Smooth muscle cell (in vitro differentiated cells): ENCODE measurements around the gene PRSS22. TPM values are rescaled to one million over a fixed set of nuclear protein-coding genes. Genes with fewer than 3 reads are reported as not detected.

ENCODE experiments used
- DNase-seq: peaks from one replicate; lab custom pipeline; 2025; ENCODE audit not compliant: unreplicated experiment; lab: John Stamatoyannopoulos, UW
- H2AFZ ChIP-seq: fragments of 200-600 bp; sonication (generic); 2 replicates; pipeline ENCODE4 v1.6.0; 2016; ENCODE audit warnings: antibody characterized with exemption, low read depth, mild to moderate bottlenecking
- H3F3A ChIP-seq: fragments of 200-600 bp; sonication (generic); 2 replicates; pipeline ENCODE4 v1.6.0; 2017; ENCODE audit warnings: antibody characterized with exemption, low read depth
- H3K27ac ChIP-seq: fragments of 200-600 bp; sonication (generic); 2 replicates; pipeline ENCODE4 v1.5.1; 2016; ENCODE audit warnings: low read depth, mild to moderate bottlenecking
- H3K27me3 ChIP-seq: fragments of 200-600 bp; sonication (generic); 2 replicates; pipeline ENCODE4 v1.6.1; 2016; ENCODE audit warnings: low read depth, mild to moderate bottlenecking
- H3K36me3 ChIP-seq: fragments of 200-600 bp; sonication (generic); 2 replicates; pipeline ENCODE4 v1.5.1; 2016; ENCODE audit warnings: low read depth
- H3K4me1 ChIP-seq: fragments of 200-600 bp; sonication (generic); 2 replicates; pipeline ENCODE4 v1.5.1; 2016; ENCODE audit warnings: low read depth
- H3K4me2 ChIP-seq: fragments of 200-600 bp; sonication (generic); 2 replicates; pipeline ENCODE4 v1.6.0; 2016; ENCODE audit warnings: mild to moderate bottlenecking
- H3K4me3 ChIP-seq: fragments of 200-600 bp; sonication (generic); 2 replicates; pipeline ENCODE4 v1.5.1; 2016; ENCODE audit warnings: mild to moderate bottlenecking
- H3K79me2 ChIP-seq: fragments of 200-600 bp; sonication (generic); 2 replicates; pipeline ENCODE4 v1.6.0; 2016; ENCODE audit warnings: low read depth, mild to moderate bottlenecking
- H3K9ac ChIP-seq: fragments of 200-600 bp; sonication (generic); 2 replicates; pipeline ENCODE4 v1.6.0; 2016; ENCODE audit warnings: low read depth
- H3K9me3 ChIP-seq: fragments of 200-600 bp; sonication (generic); replicated peaks from 2 replicates; pipeline ENCODE4 v1.5.1; 2016; ENCODE audit warnings: low read depth
- H4K20me1 ChIP-seq: fragments of 200-600 bp; sonication (generic); 2 replicates; pipeline ENCODE4 v1.6.0; 2016; ENCODE audit warnings: low read depth
- WGBS: methylation state at CpG from one replicate; pipeline ENCODE4 v1.1.7; 2016; ENCODE audit warnings: low lambda C conversion rate; 5-methylcytosine and 5-hydroxymethylcytosine counted together
- polyA plus RNA-seq: library from polyadenylated mRNA; unstranded; fragments of >200 nt; fragmentation: Nextera tagmentation; extraction: Ambion mirVana; gene quantifications from 2 replicates; pipeline ENCODE4 v1.2.1, GENCODE V29; 2016
- total RNA-seq: library from RNA; depleted of rRNA; stranded (reverse); fragments of >200 nt; gene quantifications from 2 replicates; pipeline ENCODE4 v1.2.3, GENCODE V29; 2014
- TF ChIP-seq, protein P1 (sequence below): fragments of 200-600 bp; sonication (generic); IDR thresholded peaks from 2 replicates; pipeline ENCODE4 v1.5.1; 2017; ENCODE audit warnings: borderline replicate concordance, mild to moderate bottlenecking, antibody characterized with exemption; ENCODE audit not compliant: insufficient read depth, poor library complexity, severe bottlenecking

PRSS22 gene
- total and polyA plus RNA-seq, 2 experiments from 2014 or later: 0.79 to 2.2 TPM

- H3K9me3 ChIP-seq: no peaks in the 10 kb centered on the region
- TF ChIP-seq, protein P1, sequence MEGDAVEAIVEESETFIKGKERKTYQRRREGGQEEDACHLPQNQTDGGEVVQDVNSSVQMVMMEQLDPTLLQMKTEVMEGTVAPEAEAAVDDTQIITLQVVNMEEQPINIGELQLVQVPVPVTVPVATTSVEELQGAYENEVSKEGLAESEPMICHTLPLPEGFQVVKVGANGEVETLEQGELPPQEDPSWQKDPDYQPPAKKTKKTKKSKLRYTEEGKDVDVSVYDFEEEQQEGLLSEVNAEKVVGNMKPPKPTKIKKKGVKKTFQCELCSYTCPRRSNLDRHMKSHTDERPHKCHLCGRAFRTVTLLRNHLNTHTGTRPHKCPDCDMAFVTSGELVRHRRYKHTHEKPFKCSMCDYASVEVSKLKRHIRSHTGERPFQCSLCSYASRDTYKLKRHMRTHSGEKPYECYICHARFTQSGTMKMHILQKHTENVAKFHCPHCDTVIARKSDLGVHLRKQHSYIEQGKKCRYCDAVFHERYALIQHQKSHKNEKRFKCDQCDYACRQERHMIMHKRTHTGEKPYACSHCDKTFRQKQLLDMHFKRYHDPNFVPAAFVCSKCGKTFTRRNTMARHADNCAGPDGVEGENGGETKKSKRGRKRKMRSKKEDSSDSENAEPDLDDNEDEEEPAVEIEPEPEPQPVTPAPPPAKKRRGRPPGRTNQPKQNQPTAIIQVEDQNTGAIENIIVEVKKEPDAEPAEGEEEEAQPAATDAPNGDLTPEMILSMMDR: no peak
- H3K27me3 ChIP-seq: no peaks in the 10 kb centered on the region
- H2AFZ ChIP-seq: no peak overlapping the region
- H3K79me2 ChIP-seq: no peaks in the 10 kb centered on the region
- peaks cover 7% of the 10 kb centered on the region for H3F3A ChIP-seq
- no peaks in the 10 kb centered on the region for H3K4me1 ChIP-seq
- no peak for DNase-seq
- no peaks in the 10 kb centered on the region for H3K36me3 ChIP-seq
- no peaks in the 10 kb centered on the region for H4K20me1 ChIP-seq
- no peak overlapping the region for H3K4me2 ChIP-seq
- no peak overlapping the region for H3K27ac ChIP-seq
- H3K9ac ChIP-seq: no peak overlapping the region
- WGBS: 71% methylated on average over 7 of the region's 7 CpGs
- H3K4me3 ChIP-seq: no peak overlapping the region
These were observed 24.2 kb downstream of the PRSS22 start for GRCh38 chr16:2833776-2834175.

- Histone ChIP-seq H3K4me1 (no peaks in the 10 kb centered on the region), H4K20me1 (no peaks in the 10 kb centered on the region), H3K9ac (no peak overlapping the region), H3K79me2 (no peaks in the 10 kb centered on the region), H3K4me2 (no peak overlapping the region), H3F3A (no peaks in the 10 kb centered on the region), H3K36me3 (no peaks in the 10 kb centered on the region), H3K4me3 (no peak overlapping the region), H3K27ac (no peak overlapping the region), H2AFZ (no peak overlapping the region), H3K9me3 (no peaks in the 10 kb centered on the region), H3K27me3 (no peaks in the 10 kb centered on the region)
- TF ChIP-seq, protein P1: no peak
- WGBS: 86% methylated on average over 15 of the region's 15 CpGs
- no peak for DNase-seq
These were observed 26.8 kb downstream of the PRSS22 start for GRCh38 chr16:2831203-2831602.

DNA sequence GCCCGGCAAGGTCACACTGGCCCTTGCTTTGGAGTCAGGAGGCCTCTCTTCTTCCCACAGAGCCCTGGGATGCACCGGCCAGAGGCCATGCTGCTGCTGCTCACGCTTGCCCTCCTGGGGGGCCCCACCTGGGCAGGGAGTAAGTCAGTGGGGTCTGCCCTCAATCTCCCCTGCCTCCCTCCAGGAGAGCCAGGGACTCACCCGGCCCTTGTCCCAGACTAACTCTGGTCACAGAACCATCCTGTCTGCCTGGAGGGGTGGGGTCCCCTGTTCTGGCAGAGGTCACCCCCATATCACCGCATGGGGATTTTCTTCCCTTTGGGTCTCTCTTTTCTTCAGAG lies 27.6 kb downstream of the PRSS22 start:
- no peaks in the 10 kb centered on the region for H3K79me2 ChIP-seq
- H3K36me3 ChIP-seq: no peaks in the 10 kb centered on the region
- H4K20me1 ChIP-seq: no peaks in the 10 kb centered on the region
- no peaks in the 10 kb centered on the region for H3K27me3 ChIP-seq
- no peaks in the 10 kb centered on the region for H3F3A ChIP-seq
- no peak overlapping the region for H3K4me2 ChIP-seq
- no peak overlapping the region for H3K4me3 ChIP-seq
- no peak overlapping the region for H2AFZ ChIP-seq
- no peak overlapping the region for H3K9ac ChIP-seq
- TF ChIP-seq, protein P1: no peak
- 93% methylated on average over 5 of the region's 5 CpGs for WGBS
- no peaks in the 10 kb centered on the region for H3K9me3 ChIP-seq
- DNase-seq: no peak
- H3K27ac ChIP-seq: no peak overlapping the region
- no peaks in the 10 kb centered on the region for H3K4me1 ChIP-seq

- H3K9ac ChIP-seq: no peak within 1 kb of the TSS
- no peaks in the 10 kb centered on the region for H3K36me3 ChIP-seq
- no peak for DNase-seq
- no peak within 1 kb of the TSS for H3K27ac ChIP-seq
- H3K4me2 ChIP-seq: no peak within 1 kb of the TSS
- H4K20me1 ChIP-seq: no peaks in the 10 kb centered on the region
- H2AFZ ChIP-seq: no peak within 1 kb of the TSS
- no peak within 1 kb of the TSS for H3K4me3 ChIP-seq
- no peaks in the 10 kb centered on the region for H3K4me1 ChIP-seq
- H3F3A ChIP-seq: no peaks in the 10 kb centered on the region
- no peaks in the 10 kb centered on the region for H3K27me3 ChIP-seq
- no peaks in the 10 kb centered on the region for H3K9me3 ChIP-seq
- no peaks in the 10 kb centered on the region for H3K79me2 ChIP-seq
- 87% methylated on average over 32 of the region's 32 CpGs for WGBS
- TF ChIP-seq, protein P1: no peak
These were observed 28.2 kb downstream of the PRSS22 start, which contains the start of gene ZG16B for GRCh38 chr16:2829501-2830354. ZG16B (plus strand) TSS chr16:2830303; CDS start chr16:2830442, 139 bp downstream.
